ENCODE measurements around the gene ADAM30. TPM values are rescaled to one million over a fixed set of nuclear protein-coding genes. Genes with fewer than 3 reads are reported as not detected.

The ADAM30 gene
- total and polyA plus RNA-seq, 10 donors = not detected

DNA sequence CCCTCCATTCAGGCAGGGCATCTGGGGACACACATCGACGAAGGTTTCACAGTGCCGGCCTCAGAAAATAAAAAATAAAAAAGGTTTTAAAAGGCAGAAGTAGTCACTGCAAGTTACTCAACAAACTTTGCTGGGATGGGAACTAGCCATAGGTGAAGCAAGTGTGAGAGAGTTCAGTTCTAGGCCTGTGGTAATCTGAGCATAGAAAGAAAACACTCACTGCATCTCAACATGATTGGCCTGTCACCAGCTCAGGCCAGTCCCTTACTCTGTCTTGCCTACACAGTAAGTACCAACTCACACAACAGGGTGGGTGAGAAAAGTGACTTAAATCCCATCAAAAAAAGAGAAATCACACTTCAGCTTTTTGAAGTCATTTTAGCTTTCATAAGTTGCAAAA is 30.2 kb upstream of the ADAM30 start:
- DNase-seq = no peak
- intact Hi-C loops (cut with DNase I; ENCODE audit: low total_unique reads) = no loop called here
- no peaks in the 10 kb centered on the region for H3K27me3 ChIP-seq (replicated peaks in 1 of 7)
- TF ChIP-seq POLR2A (IDR thresholded peaks at IDR 0.05) (no peak), POLR2AphosphoS5 (IDR thresholded peaks at IDR 0.05) (no peak)
- TF ChIP-seq, protein P1, sequence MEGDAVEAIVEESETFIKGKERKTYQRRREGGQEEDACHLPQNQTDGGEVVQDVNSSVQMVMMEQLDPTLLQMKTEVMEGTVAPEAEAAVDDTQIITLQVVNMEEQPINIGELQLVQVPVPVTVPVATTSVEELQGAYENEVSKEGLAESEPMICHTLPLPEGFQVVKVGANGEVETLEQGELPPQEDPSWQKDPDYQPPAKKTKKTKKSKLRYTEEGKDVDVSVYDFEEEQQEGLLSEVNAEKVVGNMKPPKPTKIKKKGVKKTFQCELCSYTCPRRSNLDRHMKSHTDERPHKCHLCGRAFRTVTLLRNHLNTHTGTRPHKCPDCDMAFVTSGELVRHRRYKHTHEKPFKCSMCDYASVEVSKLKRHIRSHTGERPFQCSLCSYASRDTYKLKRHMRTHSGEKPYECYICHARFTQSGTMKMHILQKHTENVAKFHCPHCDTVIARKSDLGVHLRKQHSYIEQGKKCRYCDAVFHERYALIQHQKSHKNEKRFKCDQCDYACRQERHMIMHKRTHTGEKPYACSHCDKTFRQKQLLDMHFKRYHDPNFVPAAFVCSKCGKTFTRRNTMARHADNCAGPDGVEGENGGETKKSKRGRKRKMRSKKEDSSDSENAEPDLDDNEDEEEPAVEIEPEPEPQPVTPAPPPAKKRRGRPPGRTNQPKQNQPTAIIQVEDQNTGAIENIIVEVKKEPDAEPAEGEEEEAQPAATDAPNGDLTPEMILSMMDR (IDR thresholded peaks at IDR 0.05 in 8 of 11, conservative IDR thresholded peaks at IDR 0.05 in 3 of 11) = no peak
- H3K36me3 ChIP-seq = peaks cover 18 to 100% (median 85%) of the 10 kb centered on the region in 6 donors
- H3K9me3 ChIP-seq = no peaks in the 10 kb centered on the region
- no peak overlapping the region for H3K4me3 ChIP-seq
- H3K4me1 ChIP-seq = no peaks in the 10 kb centered on the region
- H3K27ac ChIP-seq = no peak overlapping the region
- WGBS, 5 donors = 95 to 97% (median 96%) methylated on average over 3 of the region's 3 CpGs

DNA sequence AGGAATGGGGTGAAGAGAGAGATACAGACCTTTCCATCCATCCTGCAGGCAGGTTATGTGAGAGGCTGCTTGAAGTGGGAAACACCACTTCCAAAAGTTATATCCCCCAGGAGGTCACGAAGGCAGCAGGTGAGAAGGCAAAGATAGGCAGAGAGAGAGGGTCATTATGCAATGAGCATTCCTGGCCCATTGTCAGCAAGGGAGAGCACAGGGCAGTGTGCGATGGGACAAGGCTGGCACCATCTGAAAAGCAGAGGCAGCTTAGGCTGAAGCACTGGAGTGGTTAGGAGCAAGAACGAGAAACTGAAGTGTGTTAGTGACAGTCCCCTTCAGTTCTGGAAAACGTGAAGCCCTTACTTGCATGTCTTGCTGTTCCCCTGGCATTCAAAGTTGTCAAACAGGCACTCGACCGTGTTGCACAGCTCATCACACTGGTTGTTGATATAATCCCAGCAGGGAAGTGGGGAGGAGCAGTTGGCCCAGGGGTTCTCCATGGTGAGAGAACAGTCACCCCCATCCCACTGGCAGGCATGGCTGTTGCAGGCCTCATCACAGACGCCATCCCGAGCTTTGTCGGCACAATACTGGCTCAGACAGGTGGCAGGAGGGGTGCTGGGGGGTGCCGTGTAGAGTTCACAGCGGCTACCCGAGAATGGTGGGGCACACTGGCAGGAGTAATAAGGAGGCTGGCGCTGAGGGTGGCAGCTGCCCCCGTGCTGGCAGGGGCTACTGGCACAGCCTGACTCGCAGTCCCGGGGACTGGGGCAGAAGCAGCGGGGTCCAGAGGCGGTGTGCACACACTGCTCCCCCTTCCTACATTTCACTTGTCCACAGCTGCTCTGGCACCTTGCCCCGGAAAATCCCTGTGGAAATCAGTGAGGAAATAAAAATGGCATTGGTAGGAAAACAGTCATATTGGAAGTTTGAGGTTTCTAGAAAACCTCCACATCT is 28.9 kb upstream of the ADAM30 start:
- H3K27me3 ChIP-seq (replicated peaks in 1 of 7) = no peaks in the 10 kb centered on the region
- TF ChIP-seq POLR2AphosphoS5 (IDR thresholded peaks at IDR 0.05) = peak in 2 of 3 donors; percentile 36 to 52
- TF ChIP-seq POLR2A (IDR thresholded peaks at IDR 0.05) = no peak
- intact Hi-C loops (cut with DNase I; ENCODE audit: low total_unique reads) = no loop called here
- no peaks in the 10 kb centered on the region for H3K9me3 ChIP-seq
- peaks cover 18 to 100% (median 96%) of the 10 kb centered on the region in 6 donors for H3K36me3 ChIP-seq
- DNase-seq = no peak
- WGBS, 5 donors = 87 to 95% (median 92%) methylated on average over 19 of the region's 19 CpGs
- no peak overlapping the region for H3K27ac ChIP-seq
- H3K4me3 ChIP-seq = no peak overlapping the region
- no peaks in the 10 kb centered on the region for H3K4me1 ChIP-seq

DNA sequence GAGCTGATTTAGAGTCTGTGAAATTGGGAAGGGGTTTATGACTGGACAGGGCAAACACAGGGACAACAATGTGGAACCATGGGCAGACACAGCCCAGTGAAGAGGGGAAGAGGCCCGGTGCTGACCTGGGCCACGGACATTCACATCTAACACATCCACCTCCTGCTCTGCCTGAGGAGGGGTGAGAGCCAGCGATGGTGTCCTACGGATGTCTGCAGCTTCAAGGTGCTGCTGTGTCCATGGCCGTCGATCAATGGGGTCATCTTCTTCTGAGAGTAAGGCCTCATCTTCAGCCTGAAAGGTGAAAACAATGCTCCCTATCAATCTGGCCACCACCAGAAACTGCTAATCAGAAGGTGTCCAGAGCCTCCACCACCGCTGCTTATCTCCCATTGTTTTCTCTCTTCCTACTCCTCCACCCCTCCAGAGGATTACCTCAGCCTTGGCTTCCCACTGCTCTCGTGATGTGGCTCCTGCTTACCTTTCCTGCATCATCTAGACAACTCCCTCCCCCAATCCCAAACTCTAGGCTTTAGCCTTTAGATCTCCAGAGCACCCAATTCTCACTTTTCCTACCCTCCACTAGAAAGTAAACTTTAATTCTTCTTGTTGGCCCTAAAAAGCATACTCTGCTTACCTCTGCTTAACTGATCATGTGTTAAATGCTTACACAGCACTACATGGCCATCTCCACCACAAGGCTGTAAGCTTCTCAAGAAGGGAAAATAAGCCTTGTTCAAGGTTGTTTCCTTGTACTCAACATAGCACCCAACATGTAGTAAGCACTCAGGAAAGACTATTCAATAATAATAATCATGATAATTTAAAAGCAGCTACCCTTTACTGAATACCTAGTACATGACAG is 24.0 kb upstream of the ADAM30 start:
- no peak for DNase-seq
- Histone ChIP-seq H3K36me3 (peaks cover 15 to 100% (median 99%) of the 10 kb centered on the region in 6 donors), H3K27me3 (replicated peaks in 1 of 7) (no peaks in the 10 kb centered on the region), H3K9me3 (no peaks in the 10 kb centered on the region), H3K4me1 (no peaks in the 10 kb centered on the region), H3K4me3 (no peak overlapping the region), H3K27ac (no peak overlapping the region)
- intact Hi-C loops (cut with DNase I; ENCODE audit: low total_unique reads) = no loop called here
- no peak for TF ChIP-seq POLR2A (IDR thresholded peaks at IDR 0.05)
- TF ChIP-seq, protein P1 (IDR thresholded peaks at IDR 0.05 in 8 of 11, conservative IDR thresholded peaks at IDR 0.05 in 3 of 11) = no peak
- TF ChIP-seq POLR2AphosphoS5 (IDR thresholded peaks at IDR 0.05) = peak in 1 of 3 donors; percentile 8
- 88 to 93% (median 93%) methylated on average over 8 of the region's 8 CpGs for WGBS, 5 donors

DNA sequence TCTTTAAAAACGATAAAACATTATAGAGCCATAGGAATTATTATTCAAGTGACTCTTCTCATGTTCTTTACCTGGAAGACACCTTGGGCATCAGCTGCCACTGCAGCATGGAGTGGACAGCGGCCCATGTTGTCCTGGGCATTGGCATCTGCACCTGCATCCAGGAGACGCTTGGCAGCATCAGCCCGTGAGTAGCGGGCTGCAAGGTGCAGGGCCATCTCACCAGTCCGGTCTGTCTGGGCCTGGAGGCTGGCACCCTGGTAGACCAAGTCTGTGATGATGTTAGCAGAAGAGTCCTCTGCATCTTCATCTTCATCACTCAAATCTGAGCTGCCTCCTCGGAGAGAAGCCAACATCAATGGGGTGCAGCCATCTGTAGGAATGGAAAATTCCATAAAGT is 22.9 kb upstream of the ADAM30 start:
- 89 to 97% (median 92%) methylated on average over 7 of the region's 7 CpGs for WGBS, 5 donors
- no peak overlapping the region for H3K27ac ChIP-seq

More for the DNA sequence above, 22.9 kb upstream of the ADAM30 start:
- intact Hi-C loops (cut with DNase I; ENCODE audit: low total_unique reads) = no loop called here
- Histone ChIP-seq H3K9me3 (no peaks in the 10 kb centered on the region), H3K4me3 (no peak overlapping the region), H3K36me3 (peaks cover 12 to 100% (median 99%) of the 10 kb centered on the region in 6 donors), H3K27me3 (replicated peaks in 1 of 7) (no peaks in the 10 kb centered on the region), H3K4me1 (no peaks in the 10 kb centered on the region)
- peak in 2 of 3 donors; percentile 18 to 58 for TF ChIP-seq POLR2AphosphoS5 (IDR thresholded peaks at IDR 0.05)
- no peak for TF ChIP-seq POLR2A (IDR thresholded peaks at IDR 0.05)
- DNase-seq = no peak

Measured in spleen (tissue), 11 donors.